ENCODE data around the gene TAF15. TPM values are rescaled to one million over a fixed set of nuclear protein-coding genes. Genes with fewer than 3 reads are reported as not detected.

TAF15 gene
- total RNA-seq, 5 donors from 2014 or later (not counting 1 experiment from before 2014, with no cell fraction given): 186 to 228 (median 201) TPM

DNA sequence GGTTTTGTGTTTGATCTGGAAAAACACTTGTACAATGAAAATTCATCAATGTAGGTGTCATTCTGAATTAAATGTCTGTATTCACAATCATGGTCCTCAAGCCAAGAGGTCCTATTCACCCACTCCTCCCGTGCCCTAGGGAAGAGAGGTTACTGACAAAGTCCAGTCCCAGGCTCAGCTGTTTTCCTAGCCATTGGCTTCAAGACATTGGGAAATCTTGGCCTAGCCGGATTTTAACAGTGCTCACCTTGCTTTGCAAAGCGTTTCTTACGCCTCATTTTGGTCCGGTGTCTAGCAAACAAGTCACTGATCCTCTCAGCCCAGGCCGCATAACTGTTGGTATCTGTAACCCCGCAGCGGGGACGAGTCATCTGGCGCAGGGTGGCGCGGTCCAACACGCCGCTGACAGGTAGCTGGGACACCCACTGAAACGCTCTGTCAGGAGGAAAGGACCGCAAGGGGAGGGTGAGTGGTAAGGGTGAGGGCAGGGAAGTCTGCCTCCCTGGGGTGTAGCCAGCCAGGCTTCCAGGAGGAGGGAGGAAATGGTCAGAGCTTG lies 30.6 kb upstream of the TAF15 start:
- H3K27me3 Mint-ChIP-seq: peaks cover 4 to 13% of the 10 kb centered on the region in 2 donors

DNA sequence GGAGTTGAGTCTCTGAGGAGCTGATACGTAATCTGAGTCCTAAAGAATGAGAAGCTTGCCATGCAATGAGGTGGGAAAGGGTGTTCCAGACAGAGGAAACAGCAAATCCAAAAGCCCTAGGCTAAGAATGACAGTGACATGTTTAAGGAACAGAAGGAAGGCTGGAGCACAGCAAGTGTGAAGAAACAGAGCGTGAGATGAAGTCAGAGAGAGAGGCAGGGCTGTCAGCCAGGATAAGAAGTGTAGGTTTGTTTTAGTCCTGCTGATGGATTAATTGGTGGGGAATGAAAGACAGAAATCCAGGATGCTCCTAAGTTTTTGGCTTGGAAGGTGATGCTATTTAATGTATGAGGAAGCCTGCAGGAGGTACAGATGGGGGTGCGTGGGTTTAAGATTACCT lies 28.3 kb upstream of the TAF15 start:
- no peak for ATAC-seq (replicated peaks in 1 of 4)
- no peak overlapping the region for H3K27ac ChIP-seq (ENCODE audit: low read length)
- Mint-ChIP-seq H3K4me1 (no peaks in the 10 kb centered on the region), H3K36me3 (no peaks in the 10 kb centered on the region), H3K9me3 (no peaks in the 10 kb centered on the region), H3K27me3 (peaks cover 4 to 10% of the 10 kb centered on the region in 2 donors), H3K4me3 (no peak overlapping the region), H3K27ac (no peak overlapping the region)
- no peaks in the 10 kb centered on the region for H3K36me3 ChIP-seq (ENCODE audit: control insufficient read depth in 2 of 2, extremely low read depth in 1 of 2, insufficient read depth in 1 of 2, low read length in 1 of 2)
- 96% methylated on average over 3 of the region's 3 CpGs for WGBS (ENCODE audit: insufficient coverage)
- ChIA-PET CTCF (interaction anchor here in 1 of 2 donors (1.6 kb wide), 1 partner anchor 17 kb away, joined by 5 read pairs; no protein-coding TSS in a partner anchor), POLR2A (no interaction called here)
- no peaks in the 10 kb centered on the region for H3K9me3 ChIP-seq
- no peak for DNase-seq
- H3K4me3 ChIP-seq (ENCODE audit: control insufficient read depth in 1 of 2, extremely low read depth in 1 of 2, low read length in 1 of 2): no peak overlapping the region
- H3K27me3 ChIP-seq (replicated peaks in 1 of 2; ENCODE audit: control insufficient read depth in 2 of 2, extremely low read depth in 1 of 2, insufficient read depth in 2 of 2, low read length in 1 of 2): peaks cover 0 to 28% of the 10 kb centered on the region in 2 experiments
- H3K4me1 ChIP-seq (ENCODE audit: control insufficient read depth in 1 of 2, extremely low read depth in 1 of 2, insufficient read depth in 2 of 2, low read length in 2 of 2): no peaks in the 10 kb centered on the region

More for the DNA sequence above, 30.6 kb upstream of the TAF15 start:
- Histone ChIP-seq H3K4me3 (ENCODE audit: control insufficient read depth in 1 of 2, extremely low read depth in 1 of 2, low read length in 1 of 2) (no peak overlapping the region), H3K36me3 (ENCODE audit: control insufficient read depth in 2 of 2, extremely low read depth in 1 of 2, insufficient read depth in 1 of 2, low read length in 1 of 2) (no peaks in the 10 kb centered on the region), H3K27me3 (replicated peaks in 1 of 2; ENCODE audit: control insufficient read depth in 2 of 2, extremely low read depth in 1 of 2, insufficient read depth in 2 of 2, low read length in 1 of 2) (peaks cover 0 to 30% of the 10 kb centered on the region in 2 experiments), H3K4me1 (ENCODE audit: control insufficient read depth in 1 of 2, extremely low read depth in 1 of 2, insufficient read depth in 2 of 2, low read length in 2 of 2) (no peaks in the 10 kb centered on the region), H3K9me3 (no peaks in the 10 kb centered on the region), H3K27ac (ENCODE audit: low read length) (no peak overlapping the region)
- ChIA-PET POLR2A (no interaction called here), CTCF (interaction anchor here in 1 of 2 donors (1.0 kb wide), 1 partner anchor 21 kb away, joined by 3 read pairs; no protein-coding TSS in a partner anchor)
- H3K4me3 Mint-ChIP-seq: no peak overlapping the region
- H3K9me3 Mint-ChIP-seq: no peaks in the 10 kb centered on the region
- H3K4me1 Mint-ChIP-seq: no peaks in the 10 kb centered on the region
- H3K36me3 Mint-ChIP-seq: no peaks in the 10 kb centered on the region
- ATAC-seq (replicated peaks in 1 of 4) (no peak), DNase-seq (no peak)
- 95% methylated on average over 14 of the region's 16 CpGs for WGBS (ENCODE audit: insufficient coverage)
- H3K27ac Mint-ChIP-seq: no peak overlapping the region

DNA sequence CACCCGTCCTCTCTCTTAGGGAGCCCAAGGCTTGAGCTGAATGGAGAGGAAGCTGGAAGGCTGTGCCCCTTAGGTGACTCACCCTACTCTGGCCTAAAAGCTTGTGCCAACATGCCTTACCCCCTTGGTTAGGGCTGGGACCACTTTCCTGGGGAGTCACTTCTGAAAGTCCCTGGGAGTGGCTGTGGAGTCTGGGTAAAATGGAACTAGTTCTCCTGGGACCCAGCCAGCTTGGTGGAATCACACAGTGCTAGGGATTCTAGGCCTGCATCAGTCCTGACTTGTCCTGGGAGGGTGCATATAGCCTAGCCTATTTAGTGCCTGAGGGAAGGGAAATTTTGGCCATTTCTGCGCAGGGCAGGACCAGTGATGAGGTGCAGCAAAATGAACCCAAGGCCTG lies 24.4 kb upstream of the TAF15 start:
- ChIA-PET CTCF (interaction anchor here in 1 of 2 donors (1.0 kb wide), 1 partner anchor 16 kb away, joined by 3 read pairs; no protein-coding TSS in a partner anchor), POLR2A (no interaction called here)
- Mint-ChIP-seq H3K9me3 (no peaks in the 10 kb centered on the region), H3K4me1 (peaks cover 9 to 19% (median 15%) of the 10 kb centered on the region in 3 donors), H3K36me3 (no peaks in the 10 kb centered on the region), H3K27me3 (peaks cover 4 to 7% of the 10 kb centered on the region in 2 donors), H3K27ac (no peak overlapping the region), H3K4me3 (no peak overlapping the region)
- H3K4me1 ChIP-seq (ENCODE audit: control insufficient read depth in 1 of 2, extremely low read depth in 1 of 2, insufficient read depth in 2 of 2, low read length in 2 of 2): peaks cover 0 to 5% of the 10 kb centered on the region in 2 experiments
- no peak overlapping the region for H3K27ac ChIP-seq (ENCODE audit: low read length)
- H3K9me3 ChIP-seq: no peaks in the 10 kb centered on the region
- no peak overlapping the region for H3K4me3 ChIP-seq (ENCODE audit: control insufficient read depth in 1 of 2, extremely low read depth in 1 of 2, low read length in 1 of 2)
- no peaks in the 10 kb centered on the region for H3K36me3 ChIP-seq (ENCODE audit: control insufficient read depth in 2 of 2, extremely low read depth in 1 of 2, insufficient read depth in 1 of 2, low read length in 1 of 2)
- ATAC-seq (replicated peaks in 1 of 4) (no peak), DNase-seq (no peak)
- WGBS (ENCODE audit: insufficient coverage): 100% methylated on average over 1 of the region's 2 CpGs
- peaks cover 0 to 22% of the 10 kb centered on the region in 2 experiments for H3K27me3 ChIP-seq (replicated peaks in 1 of 2; ENCODE audit: control insufficient read depth in 2 of 2, extremely low read depth in 1 of 2, insufficient read depth in 2 of 2, low read length in 1 of 2)

DNA sequence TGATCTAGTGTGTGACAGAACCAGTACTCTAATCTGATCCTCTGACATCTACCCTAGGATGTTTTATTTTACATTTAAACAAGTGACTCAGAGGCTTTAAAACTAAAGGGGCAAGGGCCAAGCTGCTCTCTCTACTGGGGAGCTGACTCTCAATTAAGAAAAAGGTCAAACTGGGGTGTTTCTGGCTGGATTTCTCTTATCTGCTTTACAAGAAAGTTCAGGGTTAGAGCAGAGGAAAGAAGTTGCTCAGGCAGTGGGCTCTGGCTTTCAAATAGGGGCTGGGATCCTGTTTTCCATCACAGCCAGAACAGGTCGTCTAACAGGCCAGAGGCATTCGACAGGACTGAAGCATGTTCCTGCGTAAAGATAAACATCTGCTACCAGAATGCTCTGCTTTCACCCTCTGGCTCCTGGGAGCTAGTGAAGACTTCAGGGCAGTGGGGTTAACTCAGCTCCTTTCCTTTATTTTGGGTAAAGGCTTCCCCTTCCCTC lies 22.3 kb upstream of the TAF15 start:
- peaks cover 12 to 23% (median 22%) of the 10 kb centered on the region in 3 donors for H3K4me1 Mint-ChIP-seq
- Histone ChIP-seq H3K27ac (ENCODE audit: low read length) (no peak overlapping the region), H3K4me1 (ENCODE audit: control insufficient read depth in 1 of 2, extremely low read depth in 1 of 2, insufficient read depth in 2 of 2, low read length in 2 of 2) (peaks cover 0 to 5% of the 10 kb centered on the region in 2 experiments), H3K9me3 (no peaks in the 10 kb centered on the region), H3K4me3 (ENCODE audit: control insufficient read depth in 1 of 2, extremely low read depth in 1 of 2, low read length in 1 of 2) (no peak overlapping the region), H3K27me3 (replicated peaks in 1 of 2; ENCODE audit: control insufficient read depth in 2 of 2, extremely low read depth in 1 of 2, insufficient read depth in 2 of 2, low read length in 1 of 2) (peaks cover 0 to 18% of the 10 kb centered on the region in 2 experiments), H3K36me3 (ENCODE audit: control insufficient read depth in 2 of 2, extremely low read depth in 1 of 2, insufficient read depth in 1 of 2, low read length in 1 of 2) (no peaks in the 10 kb centered on the region)
- H3K4me3 Mint-ChIP-seq: no peak overlapping the region
- ATAC-seq (replicated peaks in 1 of 4) (no peak), DNase-seq (no peak)
- H3K27ac Mint-ChIP-seq: no peak overlapping the region
- no CpG with 5 or more reads among the region's 3 CpGs for WGBS (ENCODE audit: insufficient coverage)
- H3K27me3 Mint-ChIP-seq: peaks cover 3 to 4% of the 10 kb centered on the region in 2 donors
- CTCF ChIA-PET: no interaction called here
- no peaks in the 10 kb centered on the region for H3K36me3 Mint-ChIP-seq
- no peaks in the 10 kb centered on the region for H3K9me3 Mint-ChIP-seq
- POLR2A ChIA-PET: no interaction called here

DNA sequence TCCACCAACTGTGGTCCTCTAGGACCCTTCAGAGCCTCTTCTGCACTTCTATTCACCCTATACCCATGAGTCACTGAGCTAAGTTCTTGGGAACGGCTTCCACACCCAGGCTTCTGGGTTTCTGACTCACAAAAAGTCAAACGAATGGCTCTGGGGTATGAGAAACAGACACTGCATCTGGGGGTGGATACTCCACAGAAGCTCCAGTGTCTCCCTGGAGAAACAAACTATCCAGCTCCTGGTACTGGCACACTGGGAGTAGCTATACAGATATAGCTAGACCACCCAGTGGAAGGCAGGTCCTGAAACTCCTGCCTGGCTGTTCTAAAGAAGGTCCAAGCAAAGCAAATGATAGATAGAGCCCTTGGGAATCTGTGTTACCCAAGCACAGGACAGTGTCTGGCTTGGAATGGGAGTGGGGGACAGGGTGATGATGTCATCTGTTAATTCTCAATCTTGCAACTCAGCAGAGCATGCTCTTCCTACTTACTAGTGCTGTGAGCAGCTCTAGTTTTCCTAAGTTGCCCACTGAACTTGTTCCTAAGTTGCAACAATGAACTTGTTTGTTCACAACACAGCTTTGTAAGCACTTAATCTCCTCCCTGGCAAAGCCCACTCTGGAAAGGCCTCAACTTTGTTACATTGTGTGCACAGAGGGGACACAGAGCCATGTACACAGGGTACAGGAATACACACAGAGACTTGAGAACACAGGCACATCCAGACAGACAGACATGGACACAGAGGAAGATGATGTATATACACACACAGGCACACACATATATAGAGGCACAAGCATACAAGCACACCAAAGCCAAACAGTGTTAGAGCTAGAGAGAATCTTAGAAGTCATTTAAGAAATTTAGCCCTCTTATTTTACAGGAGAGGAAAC lies 20.6 kb upstream of the TAF15 start:
- Histone ChIP-seq H3K27me3 (replicated peaks in 1 of 2; ENCODE audit: control insufficient read depth in 2 of 2, extremely low read depth in 1 of 2, insufficient read depth in 2 of 2, low read length in 1 of 2) (peaks cover 0 to 22% of the 10 kb centered on the region in 2 experiments), H3K36me3 (ENCODE audit: control insufficient read depth in 2 of 2, extremely low read depth in 1 of 2, insufficient read depth in 1 of 2, low read length in 1 of 2) (no peaks in the 10 kb centered on the region), H3K27ac (ENCODE audit: low read length) (no peak overlapping the region), H3K4me1 (ENCODE audit: control insufficient read depth in 1 of 2, extremely low read depth in 1 of 2, insufficient read depth in 2 of 2, low read length in 2 of 2) (peaks cover 0 to 5% of the 10 kb centered on the region in 2 experiments), H3K4me3 (ENCODE audit: control insufficient read depth in 1 of 2, extremely low read depth in 1 of 2, low read length in 1 of 2) (no peak overlapping the region), H3K9me3 (no peaks in the 10 kb centered on the region)
- peaks cover 12 to 15% of the 10 kb centered on the region in 2 donors for H3K27me3 Mint-ChIP-seq
- peak in 2 of 4 experiments; percentile 42 to 61 for ATAC-seq (replicated peaks in 1 of 4)
- WGBS (ENCODE audit: insufficient coverage): 60% methylated on average over 1 of the region's 2 CpGs
- H3K4me3 Mint-ChIP-seq: peak overlapping the region in 1 of 3 donors; percentile 44
- ChIA-PET POLR2A (interaction anchor here in 1 of 2 donors (0.7 kb wide), 1 partner anchor 210 kb away, joined by 4 read pairs; no protein-coding TSS in a partner anchor), CTCF (interaction anchor here in 1 of 2 donors (1.0 to 1.2 kb wide), 2 partner anchors 20 to 119 kb away, joined by 4 read pairs; no protein-coding TSS in a partner anchor)
- H3K27ac Mint-ChIP-seq: peak overlapping the region; percentile 8 to 82
- H3K9me3 Mint-ChIP-seq: no peaks in the 10 kb centered on the region
- H3K4me1 Mint-ChIP-seq: peaks cover 21 to 32% (median 32%) of the 10 kb centered on the region in 3 donors
- H3K36me3 Mint-ChIP-seq: no peaks in the 10 kb centered on the region
- DNase-seq: no peak

DNA sequence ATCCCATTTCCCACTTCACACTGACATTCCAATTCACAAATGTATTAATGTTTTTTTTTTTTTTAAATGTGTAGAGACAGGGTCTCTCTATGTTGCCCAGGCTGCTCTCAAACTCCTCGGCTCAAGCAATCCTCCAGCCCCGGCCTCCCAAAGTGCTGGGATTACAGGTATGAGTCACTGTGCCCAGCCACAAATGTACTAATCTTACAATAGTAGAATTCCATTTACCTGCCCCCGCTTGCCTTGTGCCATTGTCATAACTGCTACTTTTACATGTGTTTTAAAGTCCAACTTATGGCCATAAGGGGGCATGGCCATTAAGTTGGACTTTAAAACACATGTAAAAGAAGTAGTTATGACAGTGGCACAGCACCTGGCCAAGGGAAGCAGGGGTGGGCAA lies 18.4 kb upstream of the TAF15 start:
- peaks cover 0 to 17% of the 10 kb centered on the region in 2 experiments for H3K4me1 ChIP-seq (ENCODE audit: control insufficient read depth in 1 of 2, extremely low read depth in 1 of 2, insufficient read depth in 2 of 2, low read length in 2 of 2)
- H3K27ac ChIP-seq (ENCODE audit: low read length): no peak overlapping the region
- WGBS (ENCODE audit: insufficient coverage): 90% methylated on average over 2 of the region's 3 CpGs
- ChIA-PET CTCF (no interaction called here), POLR2A (no interaction called here)
- ATAC-seq (replicated peaks in 1 of 4): no peak
- H3K9me3 ChIP-seq: no peaks in the 10 kb centered on the region
- no peak overlapping the region for H3K4me3 ChIP-seq (ENCODE audit: control insufficient read depth in 1 of 2, extremely low read depth in 1 of 2, low read length in 1 of 2)
- Mint-ChIP-seq H3K4me1 (peaks cover 30 to 38% (median 37%) of the 10 kb centered on the region in 3 donors), H3K27ac (peak overlapping the region in 1 of 2 donors; percentile 64), H3K36me3 (no peaks in the 10 kb centered on the region), H3K27me3 (peaks cover 12 to 28% of the 10 kb centered on the region in 2 donors), H3K4me3 (no peak overlapping the region), H3K9me3 (no peaks in the 10 kb centered on the region)
- no peak for DNase-seq
- H3K36me3 ChIP-seq (ENCODE audit: control insufficient read depth in 2 of 2, extremely low read depth in 1 of 2, insufficient read depth in 1 of 2, low read length in 1 of 2): no peaks in the 10 kb centered on the region
- H3K27me3 ChIP-seq (replicated peaks in 1 of 2; ENCODE audit: control insufficient read depth in 2 of 2, extremely low read depth in 1 of 2, insufficient read depth in 2 of 2, low read length in 1 of 2): peaks cover 0 to 32% of the 10 kb centered on the region in 2 experiments
